Ishikawa (cell line): ENCODE results near the gene PIH1D1.

Experiments used
- EP300 ChIP-seq: IDR thresholded peaks from 2 replicates; pipeline ENCODE4 v1.6.1; 2012; ENCODE audit warnings: borderline replicate concordance
- RAD21 ChIP-seq: IDR thresholded peaks from 2 replicates; pipeline ENCODE4 v1.6.1; 2012; ENCODE audit warnings: low read depth
- TAF1 ChIP-seq: IDR thresholded peaks from 2 replicates; pipeline ENCODE4 v1.6.1; 2012; ENCODE audit warnings: low read depth, mild to moderate bottlenecking
- TCF12 ChIP-seq: IDR thresholded peaks from 2 replicates; pipeline ENCODE4 v1.6.1; 2012; ENCODE audit warnings: low read depth
- TF ChIP-seq, protein P1 (sequence below): IDR thresholded peaks from 2 replicates; pipeline ENCODE4 v1.6.1; 2012; ENCODE audit warnings: low read depth, mild to moderate bottlenecking

DNA sequence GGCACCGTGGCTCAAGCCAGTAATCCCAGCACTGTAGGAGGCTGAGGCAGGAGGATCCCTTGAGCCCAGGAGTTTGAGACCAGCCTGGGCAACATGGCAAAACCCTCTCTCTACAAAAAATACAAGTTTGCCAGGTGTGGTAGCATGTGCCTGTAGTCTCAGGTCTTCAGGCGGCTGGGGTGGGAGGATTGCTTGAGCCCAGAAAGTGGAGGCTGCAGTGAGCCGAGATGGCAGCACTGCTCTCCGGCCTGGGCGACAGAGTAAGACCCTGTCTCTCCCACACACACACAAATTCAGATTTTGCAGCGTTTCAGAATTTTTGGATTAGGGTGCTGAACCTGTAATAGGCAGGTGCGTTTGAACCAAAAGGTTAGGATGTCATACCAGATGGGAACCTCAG lies 46.9 kb upstream of the PIH1D1 start:
- TF ChIP-seq EP300 (no peak), TCF12 (no peak), RAD21 (no peak), TAF1 (no peak)
- TF ChIP-seq, protein P1, sequence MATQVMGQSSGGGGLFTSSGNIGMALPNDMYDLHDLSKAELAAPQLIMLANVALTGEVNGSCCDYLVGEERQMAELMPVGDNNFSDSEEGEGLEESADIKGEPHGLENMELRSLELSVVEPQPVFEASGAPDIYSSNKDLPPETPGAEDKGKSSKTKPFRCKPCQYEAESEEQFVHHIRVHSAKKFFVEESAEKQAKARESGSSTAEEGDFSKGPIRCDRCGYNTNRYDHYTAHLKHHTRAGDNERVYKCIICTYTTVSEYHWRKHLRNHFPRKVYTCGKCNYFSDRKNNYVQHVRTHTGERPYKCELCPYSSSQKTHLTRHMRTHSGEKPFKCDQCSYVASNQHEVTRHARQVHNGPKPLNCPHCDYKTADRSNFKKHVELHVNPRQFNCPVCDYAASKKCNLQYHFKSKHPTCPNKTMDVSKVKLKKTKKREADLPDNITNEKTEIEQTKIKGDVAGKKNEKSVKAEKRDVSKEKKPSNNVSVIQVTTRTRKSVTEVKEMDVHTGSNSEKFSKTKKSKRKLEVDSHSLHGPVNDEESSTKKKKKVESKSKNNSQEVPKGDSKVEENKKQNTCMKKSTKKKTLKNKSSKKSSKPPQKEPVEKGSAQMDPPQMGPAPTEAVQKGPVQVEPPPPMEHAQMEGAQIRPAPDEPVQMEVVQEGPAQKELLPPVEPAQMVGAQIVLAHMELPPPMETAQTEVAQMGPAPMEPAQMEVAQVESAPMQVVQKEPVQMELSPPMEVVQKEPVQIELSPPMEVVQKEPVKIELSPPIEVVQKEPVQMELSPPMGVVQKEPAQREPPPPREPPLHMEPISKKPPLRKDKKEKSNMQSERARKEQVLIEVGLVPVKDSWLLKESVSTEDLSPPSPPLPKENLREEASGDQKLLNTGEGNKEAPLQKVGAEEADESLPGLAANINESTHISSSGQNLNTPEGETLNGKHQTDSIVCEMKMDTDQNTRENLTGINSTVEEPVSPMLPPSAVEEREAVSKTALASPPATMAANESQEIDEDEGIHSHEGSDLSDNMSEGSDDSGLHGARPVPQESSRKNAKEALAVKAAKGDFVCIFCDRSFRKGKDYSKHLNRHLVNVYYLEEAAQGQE, result no peak
